Panc1 (cell line): ENCODE data around the gene EFCAB11. TPM values are rescaled to one million over a fixed set of nuclear protein-coding genes. Genes with fewer than 3 reads are reported as not detected.

Source experiments
- ATAC-seq: fragments of 200-7000 bp; cut with Tn5 transposase; 2 replicates; pipeline ENCODE4 v1.9.1; 2020; ENCODE audit warnings: mild to moderate bottlenecking, moderate library complexity
- BruUV-seq: library from RNA; stranded (reverse); fragments of 400-500 nt; replicated peaks from 2 replicates; lab custom pipeline; 2021; lab: Mats Ljungman, UMichigan
- CTCF ChIA-PET: fragments of 300-600 bp; sonication (Branson Sonifier 250); formaldehyde crosslinking; loops from one replicate; lab custom pipeline; 2022; ENCODE audit warnings: antibody characterized with exemption; lab: Charles Lee
- POLR2A ChIA-PET: fragments of 300-600 bp; sonication (Branson Sonifier 250); formaldehyde crosslinking; loops from one replicate; lab custom pipeline; 2022; ENCODE audit warnings: antibody characterized with exemption; lab: Charles Lee
- DNase-seq: peaks from one replicate; pipeline ENCODE4 v3.0.0-alpha.2; 2010; ENCODE audit warnings: low read depth, low spot score
- H3K27ac ChIP-seq: 2 replicates; pipeline ENCODE4 v1.5.1; 2011; ENCODE audit warnings: mild to moderate bottlenecking, low read length, inconsistent platforms
- H3K27me3 ChIP-seq: fragments of 200-500 bp; sonication (Bioruptor generic); 2 replicates; pipeline ENCODE4 v1.6.0; 2014; ENCODE audit warnings: low read length, inconsistent platforms; ENCODE audit not compliant: control insufficient read depth, insufficient read depth
- H3K36me3 ChIP-seq: fragments of 200-500 bp; sonication (Bioruptor generic); 2 replicates; pipeline ENCODE4 v1.5.1; 2014; ENCODE audit warnings: inconsistent platforms, mild to moderate bottlenecking, low read length, moderate library complexity; ENCODE audit not compliant: control insufficient read depth, insufficient read depth
- H3K4me1 ChIP-seq: 2 replicates; pipeline ENCODE4 v1.5.1; 2011; ENCODE audit warnings: inconsistent platforms, mild to moderate bottlenecking, low read length, moderate library complexity; ENCODE audit not compliant: control insufficient read depth, insufficient read depth
- H3K4me3 ChIP-seq, 2 experiments: 2 replicates each; pipeline ENCODE4 v1.5.1; 2011 to 2012; ENCODE audit warnings: low read depth in 2 of 2, low read length in 2 of 2, mild to moderate bottlenecking in 2 of 2, inconsistent platforms in 1 of 2, moderate library complexity in 1 of 2
- H3K9me3 ChIP-seq: fragments of 200-500 bp; sonication (Bioruptor generic); 2 replicates; pipeline ENCODE4 v1.5.1; 2014; ENCODE audit warnings: low read depth, mild to moderate bottlenecking, inconsistent platforms, low read length, moderate library complexity; ENCODE audit not compliant: control insufficient read depth, insufficient read depth
- CTCF ChIP-seq: fragments of 450-650 bp; IDR thresholded peaks from 2 replicates; pipeline ENCODE4 v1.5.1; 2017; ENCODE audit warnings: mild to moderate bottlenecking
- POLR2AphosphoS5 ChIP-seq: IDR thresholded peaks from 2 replicates; pipeline ENCODE4 v1.6.1; 2012; ENCODE audit warnings: mild to moderate bottlenecking, low read depth, low read length, moderate library complexity
- REST ChIP-seq, 2 experiments: IDR thresholded peaks; 2 replicates each; pipeline ENCODE4 v1.6.1; 2011 to 2012; ENCODE audit warnings: low read depth in 2 of 2, control low read depth in 1 of 2, low read length in 1 of 2, mild to moderate bottlenecking in 1 of 2, moderate library complexity in 1 of 2; ENCODE audit not compliant: insufficient read depth in 1 of 2
- SIN3A ChIP-seq: IDR thresholded peaks from 2 replicates; pipeline ENCODE4 v1.6.1; 2012; ENCODE audit warnings: low read depth, mild to moderate bottlenecking, low read length, moderate library complexity, borderline replicate concordance; ENCODE audit not compliant: insufficient read depth
- TCF7L2 ChIP-seq: IDR thresholded peaks from 2 replicates; pipeline ENCODE4 v1.6.1; 2011; ENCODE audit warnings: mild to moderate bottlenecking, low read depth, low read length, inconsistent platforms
- in situ Hi-C: cut with HindIII; loops from 2 replicates; pipeline ENCODE4 v1.10.0; 2016; ENCODE audit warnings: low sequenced_read_pairs, low pct_unique_long_range_greater_than_20kb
- intact Hi-C: fragments of 100-400 bp; cut with micrococcal nuclease; formaldehyde crosslinking; loops from one replicate; pipeline ENCODE4 v1.10.0; 2022; ENCODE audit not compliant: unreplicated experiment
- total RNA-seq: library from RNA; stranded (reverse); gene quantifications from one replicate; pipeline ENCODE4 v1.2.1, GENCODE V29; 2021; ENCODE audit not compliant: unreplicated experiment

The EFCAB11 gene
- total RNA-seq, 1 experiment from 2014 or later: 12.3 TPM

GRCh38 chr14:89845346-89845745, 109.2 kb downstream of the EFCAB11 start:
- H3K27me3 ChIP-seq: no peaks in the 10 kb centered on the region
- no peak for ATAC-seq
- H3K4me1 ChIP-seq: no peaks in the 10 kb centered on the region
- intact Hi-C loops: no loop called here
- POLR2A ChIA-PET: no interaction called here
- in situ Hi-C loops: no loop called here
- DNase-seq: no peak
- no peak overlapping the region for H3K4me3 ChIP-seq
- no peak for TF ChIP-seq TCF7L2
- no peak for TF ChIP-seq CTCF
- TF ChIP-seq POLR2AphosphoS5: no peak
- no peak for TF ChIP-seq REST (IDR thresholded peaks at IDR 0.05; ENCODE audit: insufficient read depth in 1 of 2, low read depth in 2 of 2, low read length in 1 of 2)
- TF ChIP-seq SIN3A: no peak
- no peaks in the 10 kb centered on the region for H3K9me3 ChIP-seq
- CTCF ChIA-PET: no interaction called here
- BruUV-seq: no TSS peak
- H3K27ac ChIP-seq: no peak overlapping the region
- no peaks in the 10 kb centered on the region for H3K36me3 ChIP-seq

DNA sequence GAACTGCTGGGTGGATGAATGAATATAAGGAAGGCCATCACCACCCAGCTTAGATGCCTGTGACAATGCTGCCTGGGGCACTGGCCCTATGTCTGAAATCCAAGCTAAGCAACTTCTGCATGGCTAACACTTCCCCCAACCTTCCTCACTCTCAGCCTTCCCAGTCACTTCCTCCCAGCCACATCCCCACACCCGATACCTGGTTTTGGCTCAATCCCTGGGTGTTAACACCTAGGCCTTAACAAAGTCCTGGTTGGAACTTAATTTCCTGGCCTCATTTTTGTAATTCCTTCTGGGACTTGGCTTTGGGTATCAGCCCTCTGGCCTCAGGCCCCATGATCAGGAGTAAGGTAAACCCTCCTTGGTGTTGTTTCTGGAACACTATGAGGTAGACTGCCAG, 110.0 kb downstream of the EFCAB11 start:
- ATAC-seq (no peak), DNase-seq (no peak)
- no TSS peak for BruUV-seq
- no peaks in the 10 kb centered on the region for H3K9me3 ChIP-seq
- H3K4me3 ChIP-seq: no peak overlapping the region
- H3K27me3 ChIP-seq: no peaks in the 10 kb centered on the region
- no peaks in the 10 kb centered on the region for H3K36me3 ChIP-seq
- CTCF ChIA-PET: interaction anchor here (0.6 kb wide), 1 partner anchor 91 kb away, joined by 3 read pairs; no protein-coding TSS in a partner anchor
- POLR2A ChIA-PET: no interaction called here
- H3K27ac ChIP-seq: no peak overlapping the region
- intact Hi-C loops: no loop called here
- TF ChIP-seq POLR2AphosphoS5: no peak
- TF ChIP-seq SIN3A: no peak
- no peaks in the 10 kb centered on the region for H3K4me1 ChIP-seq
- in situ Hi-C loops: no loop called here

DNA sequence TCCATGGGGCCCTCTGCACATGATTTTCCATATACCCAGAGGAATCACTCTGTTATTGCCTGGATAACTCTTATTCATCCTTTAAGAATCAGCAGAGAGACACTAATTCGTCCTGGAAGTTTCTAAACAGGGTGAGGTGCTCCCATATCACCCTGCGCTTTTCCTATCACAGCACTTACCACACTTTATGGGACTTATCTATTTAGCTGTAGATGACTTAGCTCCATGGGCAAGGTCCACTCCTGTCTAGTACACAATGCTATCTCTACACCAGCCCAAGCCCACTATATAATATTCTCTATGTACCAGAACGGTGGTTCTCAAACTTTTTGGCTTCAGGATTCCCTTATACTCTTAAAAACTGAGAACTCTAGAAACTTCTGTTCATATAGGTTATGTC, 111.7 kb downstream of the EFCAB11 start:
- DNase-seq (no peak), ATAC-seq (no peak)
- Histone ChIP-seq H3K27me3 (no peaks in the 10 kb centered on the region), H3K4me1 (no peaks in the 10 kb centered on the region), H3K4me3 (no peak overlapping the region), H3K27ac (no peak overlapping the region), H3K9me3 (no peaks in the 10 kb centered on the region), H3K36me3 (no peaks in the 10 kb centered on the region)
- no TSS peak for BruUV-seq
- in situ Hi-C loops: no loop called here
- intact Hi-C loops: no loop called here
- CTCF ChIA-PET: no interaction called here
- POLR2A ChIA-PET: no interaction called here
- TF ChIP-seq TCF7L2 (no peak), CTCF (no peak), REST (IDR thresholded peaks at IDR 0.05; ENCODE audit: insufficient read depth in 1 of 2, low read depth in 2 of 2, low read length in 1 of 2) (no peak), POLR2AphosphoS5 (no peak), SIN3A (no peak)
